ENCODE data around the gene ZG16B.

Gene ZG16B

DNA sequence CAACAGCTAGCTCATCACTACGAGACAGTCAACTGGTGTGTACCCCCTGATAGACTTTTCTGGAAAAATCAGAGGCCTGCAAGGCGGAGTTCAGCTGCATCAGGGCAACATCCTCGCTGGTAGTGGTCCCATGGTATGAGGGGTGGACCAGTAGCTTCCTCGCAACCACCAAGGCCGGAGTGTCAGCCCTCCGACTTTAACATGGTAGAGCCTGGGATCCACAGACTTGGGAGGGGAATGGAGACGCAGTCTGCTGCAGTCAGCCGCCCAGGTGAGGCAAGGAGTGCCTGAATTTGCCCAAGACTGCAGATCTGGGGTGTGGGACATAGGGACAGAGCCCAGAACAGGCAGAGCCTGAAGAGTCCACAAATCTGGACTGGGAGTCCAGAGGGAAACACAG is 13.4 kb downstream of the ZG16B start:
- no peak overlapping the region for H3K27ac ChIP-seq
- no peak for TF ChIP-seq CTCF (IDR thresholded peaks at IDR 0.05)
- H3K4me3 ChIP-seq (ENCODE audit: low read depth in 1 of 2, low read length in 1 of 2) = no peak overlapping the region
- no peaks in the 10 kb centered on the region for H3K9me3 ChIP-seq
- no peaks in the 10 kb centered on the region for H3K36me3 ChIP-seq
- peaks cover 19% of the 10 kb centered on the region for H3K27me3 ChIP-seq
- H3K4me1 ChIP-seq (ENCODE audit: control insufficient read depth in 1 of 2, insufficient read depth in 1 of 2, low read depth in 1 of 2, low read length in 1 of 2) = peaks cover 13 to 15% of the 10 kb centered on the region in 2 experiments

GRCh38 chr16:2845116-2845515 is 15.0 kb downstream of the ZG16B start:
- Histone ChIP-seq H3K27me3 (peaks cover 23% of the 10 kb centered on the region), H3K4me1 (ENCODE audit: control insufficient read depth in 1 of 2, insufficient read depth in 1 of 2, low read depth in 1 of 2, low read length in 1 of 2) (peaks cover 13 to 15% of the 10 kb centered on the region in 2 experiments), H3K36me3 (no peaks in the 10 kb centered on the region), H3K27ac (no peak overlapping the region), H3K4me3 (ENCODE audit: low read depth in 1 of 2, low read length in 1 of 2) (no peak overlapping the region), H3K9me3 (no peaks in the 10 kb centered on the region)
- TF ChIP-seq CTCF (IDR thresholded peaks at IDR 0.05) = no peak

DNA sequence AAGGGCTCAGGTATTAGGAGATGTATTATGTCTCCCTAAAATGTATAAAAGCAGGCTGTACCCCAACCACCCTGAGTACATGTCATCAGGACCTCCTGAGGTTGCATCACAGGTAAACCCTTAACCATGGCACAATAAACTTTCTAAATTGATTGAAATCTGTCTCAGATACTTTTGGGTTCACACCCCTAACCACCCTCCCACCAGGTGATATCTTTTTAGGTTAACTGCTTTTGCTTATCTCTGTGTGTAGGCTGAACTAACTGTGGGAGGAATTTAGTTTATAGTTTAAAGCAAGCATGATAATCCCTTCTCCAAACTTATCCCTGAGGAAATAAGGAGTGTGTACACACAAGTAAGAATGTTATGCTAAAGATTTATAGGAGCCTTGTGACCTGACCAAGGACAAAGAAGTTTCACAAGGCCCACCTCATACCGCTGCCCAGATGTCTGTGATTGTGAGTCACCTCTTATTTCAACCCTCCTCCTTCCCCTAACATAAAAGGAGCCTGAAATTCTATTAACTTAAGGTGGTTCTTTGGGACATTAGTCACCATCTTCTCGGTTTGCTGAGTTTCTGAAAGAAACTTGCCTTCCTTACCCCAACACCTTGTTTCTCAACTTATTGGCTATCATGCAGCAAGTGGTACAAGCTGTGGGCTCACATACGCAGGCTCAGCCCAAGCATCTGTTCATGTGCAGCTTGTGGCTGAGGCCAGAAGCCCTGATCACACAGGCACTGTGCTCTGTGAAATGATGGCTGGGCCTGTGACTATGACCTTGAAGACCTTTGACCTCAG is 16.6 kb downstream of the ZG16B start:
- H3K27ac ChIP-seq = no peak overlapping the region
- H3K4me3 ChIP-seq (ENCODE audit: low read depth in 1 of 2, low read length in 1 of 2) = no peak overlapping the region
- H3K27me3 ChIP-seq = peaks cover 29% of the 10 kb centered on the region

GRCh38 chr16:2848933-2849725 is 19.0 kb downstream of the ZG16B start:
- H3K9me3 ChIP-seq = no peaks in the 10 kb centered on the region
- no peaks in the 10 kb centered on the region for H3K36me3 ChIP-seq
- H3K27ac ChIP-seq = no peak overlapping the region
- H3K27me3 ChIP-seq = peaks cover 44% of the 10 kb centered on the region
- no peak overlapping the region for H3K4me3 ChIP-seq (ENCODE audit: low read depth in 1 of 2, low read length in 1 of 2)
- H3K4me1 ChIP-seq (ENCODE audit: control insufficient read depth in 1 of 2, insufficient read depth in 1 of 2, low read depth in 1 of 2, low read length in 1 of 2) = no peaks in the 10 kb centered on the region
- TF ChIP-seq CTCF (IDR thresholded peaks at IDR 0.05) = no peak

More for the DNA sequence above, 16.6 kb downstream of the ZG16B start:
- H3K36me3 ChIP-seq = no peaks in the 10 kb centered on the region
- H3K4me1 ChIP-seq (ENCODE audit: control insufficient read depth in 1 of 2, insufficient read depth in 1 of 2, low read depth in 1 of 2, low read length in 1 of 2) = peaks cover 9 to 11% of the 10 kb centered on the region in 2 experiments
- TF ChIP-seq CTCF (IDR thresholded peaks at IDR 0.05) = no peak
- no peaks in the 10 kb centered on the region for H3K9me3 ChIP-seq

DNA sequence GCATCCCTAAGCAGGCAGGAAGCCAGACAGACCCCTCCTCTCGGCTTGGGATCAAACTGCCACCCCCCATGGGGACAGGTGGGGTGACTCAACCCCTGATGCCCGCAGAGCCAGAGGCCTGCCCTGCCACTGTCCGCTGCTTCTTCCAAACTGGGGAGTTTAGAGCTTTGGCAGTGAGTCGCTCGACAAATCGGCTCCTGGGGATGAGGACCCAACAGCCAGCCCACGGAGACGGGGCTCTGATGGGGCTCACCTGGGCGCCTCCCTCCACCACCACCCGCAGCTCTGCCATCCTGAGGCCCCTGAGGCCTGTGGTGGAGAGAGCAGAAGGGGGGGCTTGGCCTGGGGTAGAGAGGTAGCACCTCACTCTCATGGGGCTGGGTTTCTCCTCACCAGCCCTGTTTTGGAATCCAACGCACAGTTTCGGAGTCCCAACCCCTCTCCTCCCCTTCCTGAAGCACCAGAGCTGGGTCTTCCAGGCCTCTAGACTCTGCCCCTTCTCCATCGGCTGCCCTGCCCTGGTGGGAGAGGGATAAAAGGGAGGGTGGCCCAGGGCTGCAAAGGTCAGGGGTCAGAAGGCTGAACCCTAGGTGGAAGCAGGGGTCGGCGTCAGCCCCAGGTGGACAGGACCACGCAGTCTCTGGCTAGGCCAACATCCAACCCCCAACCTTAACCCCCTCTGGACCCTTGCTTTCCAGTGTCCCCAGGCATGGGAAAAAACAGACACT is 22.1 kb downstream of the ZG16B start:
- Histone ChIP-seq H3K9me3 (peaks cover 5% of the 10 kb centered on the region), H3K27ac (no peak overlapping the region), H3K4me1 (ENCODE audit: control insufficient read depth in 1 of 2, insufficient read depth in 1 of 2, low read depth in 1 of 2, low read length in 1 of 2) (no peaks in the 10 kb centered on the region), H3K36me3 (no peaks in the 10 kb centered on the region), H3K4me3 (ENCODE audit: low read depth in 1 of 2, low read length in 1 of 2) (no peak overlapping the region), H3K27me3 (peaks cover 63% of the 10 kb centered on the region)
- TF ChIP-seq CTCF (IDR thresholded peaks at IDR 0.05) = no peak

Measured in neutrophil (primary cell).